Measurements from ENCODE around the gene ISCA2. TPM values are rescaled to one million over a fixed set of nuclear protein-coding genes. Genes with fewer than 3 reads are reported as not detected.

The ISCA2 gene
- polyA plus RNA-seq, 1 donor (not counting 4 experiments of a cell fraction or from before 2014, with no cell fraction given) = 33.0 TPM

DNA sequence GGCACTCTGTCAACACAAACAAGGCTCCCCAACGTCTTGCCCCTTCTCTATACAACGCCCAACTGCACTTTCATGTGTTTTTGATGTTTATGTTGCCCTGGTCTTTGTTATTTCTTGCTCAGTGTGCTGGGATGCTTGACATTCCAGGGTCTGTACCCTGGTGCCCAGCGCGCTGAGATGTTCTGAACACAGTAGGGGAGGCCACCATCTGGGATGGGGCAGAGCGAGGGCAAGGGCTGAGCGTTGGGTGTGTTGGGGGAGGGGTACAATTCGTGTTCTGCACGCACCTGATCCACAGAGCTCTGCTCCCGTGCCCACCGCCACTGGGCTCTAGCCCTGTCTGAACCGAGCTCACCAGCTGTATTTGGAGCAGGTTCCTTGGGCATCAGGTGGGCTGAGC, 52.9 kb downstream of the ISCA2 start:
- H3K9me1 ChIP-seq (ENCODE audit: control insufficient read depth, extremely low read depth, insufficient read depth, low read length) = no peaks in the 10 kb centered on the region
- H3K79me2 ChIP-seq (ENCODE audit: control insufficient read depth, insufficient read depth, low read length) = no peaks in the 10 kb centered on the region
- H3K4me3 ChIP-seq (ENCODE audit: control insufficient read depth in 2 of 3, extremely low read depth in 1 of 3, insufficient read depth in 2 of 3, low read depth in 1 of 3, low read length in 3 of 3) = no peak overlapping the region
- no peak for FAIRE-seq
- no peak overlapping the region for H3K27ac ChIP-seq (ENCODE audit: control insufficient read depth, insufficient read depth, low read length)
- DNase-seq (ENCODE audit: low read depth, low spot score) = no peak
- peaks cover 8% of the 10 kb centered on the region for H3K4me1 ChIP-seq (ENCODE audit: control insufficient read depth, extremely low read depth, insufficient read depth, low read length)
- H3K27me3 ChIP-seq (ENCODE audit: control insufficient read depth, extremely low read depth, insufficient read depth, low read length) = no peaks in the 10 kb centered on the region
- no peak overlapping the region for H3K9ac ChIP-seq (ENCODE audit: control insufficient read depth, extremely low read depth, insufficient read depth, low read length)
- H4K20me1 ChIP-seq (ENCODE audit: control insufficient read depth, extremely low read depth, insufficient read depth, low read length) = peaks cover 2% of the 10 kb centered on the region
- H2AFZ ChIP-seq (ENCODE audit: control insufficient read depth, low read length) = no peak overlapping the region
- TF ChIP-seq CTCF (optimal IDR thresholded peaks at IDR 0.05 in 1 of 3, IDR thresholded peaks at IDR 0.05 in 1 of 3, conservative IDR thresholded peaks at IDR 0.05 in 1 of 3; ENCODE audit: extremely low read depth in 1 of 3, insufficient read depth in 2 of 3, low read length in 3 of 3) (no peak), EZH2 (IDR thresholded peaks at IDR 0.05; ENCODE audit: low read length) (no peak)
- dilution Hi-C loops (cut with MboI; ENCODE audit: extremely low pct_ligation_motif_present, low sequenced_read_pairs) = no loop called here
- no peak overlapping the region for H3K4me2 ChIP-seq (ENCODE audit: control insufficient read depth, extremely low read depth, insufficient read depth, low read depth, low read length)
- H3K9me3 ChIP-seq (ENCODE audit: control insufficient read depth, low read depth, low read length) = no peaks in the 10 kb centered on the region
- H3K36me3 ChIP-seq (ENCODE audit: control insufficient read depth in 2 of 2, extremely low read depth in 1 of 2, insufficient read depth in 2 of 2, low read length in 2 of 2) = peaks cover 49 to 68% of the 10 kb centered on the region in 2 experiments

Other genes starting within 250 kb of the ISCA2 start
- 12.9 to 19.5 TPM (median 15.3 TPM) in 3 replicates for gene ABCD4, start 190.8 kb upstream of the ISCA2 start, polyA plus RNA-seq
- not detected in 3 replicates for gene VRTN, start 145.3 kb upstream of the ISCA2 start, polyA plus RNA-seq
- not detected in 3 replicates for gene SYNDIG1L, start 67.6 kb upstream of the ISCA2 start, polyA plus RNA-seq
- 221 to 278 TPM (median 260 TPM) in 3 replicates for gene NPC2, start 460 bp upstream of the ISCA2 start, polyA plus RNA-seq
- 23.9 to 40.7 TPM (median 26.6 TPM) in 3 replicates for gene LTBP2, start 118.5 kb downstream of the ISCA2 start, polyA plus RNA-seq
- 31.2 to 40.6 TPM (median 36.7 TPM) in 3 replicates for gene AREL1, start 219.3 kb downstream of the ISCA2 start, polyA plus RNA-seq
- 49.0 to 86.8 TPM (median 53.5 TPM) in 3 replicates for gene FCF1, start 219.4 kb downstream of the ISCA2 start, polyA plus RNA-seq

Measured in keratinocyte (primary cell).